GM21619 (cell line): Measurements from ENCODE around the gene PUS7.
"Not testable (repeated sequence)": the region's sequence is repeated elsewhere in the genome, so short reads cannot be mapped to it uniquely, and the experiment has no call there.

ENCODE experiments used
- ATAC-seq: cut with Tn5 transposase; IDR thresholded peaks from one replicate; pipeline ENCODE4 v1.9.1; 2021; ENCODE audit not compliant: unreplicated experiment

Gene PUS7

DNA sequence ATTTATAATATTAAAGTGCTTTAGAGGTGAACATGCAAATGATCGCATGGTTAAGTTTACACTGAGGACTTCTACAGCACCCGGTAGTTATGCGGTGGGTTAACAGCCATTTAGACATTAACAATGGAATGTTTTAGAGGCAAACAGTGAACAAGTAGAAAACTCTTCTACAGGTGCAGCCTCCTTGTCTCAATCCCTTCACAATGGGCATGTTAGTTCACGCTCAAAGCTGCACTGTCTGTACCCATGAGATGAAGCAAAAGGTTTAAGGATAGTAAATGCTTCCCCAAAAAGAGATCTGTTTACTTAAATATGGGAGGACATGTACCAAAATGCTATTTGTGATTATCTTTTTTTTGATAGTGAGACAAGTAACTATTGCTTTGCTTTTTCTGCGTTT lies 25.1 kb downstream of the PUS7 start:
- no peak for ATAC-seq

DNA sequence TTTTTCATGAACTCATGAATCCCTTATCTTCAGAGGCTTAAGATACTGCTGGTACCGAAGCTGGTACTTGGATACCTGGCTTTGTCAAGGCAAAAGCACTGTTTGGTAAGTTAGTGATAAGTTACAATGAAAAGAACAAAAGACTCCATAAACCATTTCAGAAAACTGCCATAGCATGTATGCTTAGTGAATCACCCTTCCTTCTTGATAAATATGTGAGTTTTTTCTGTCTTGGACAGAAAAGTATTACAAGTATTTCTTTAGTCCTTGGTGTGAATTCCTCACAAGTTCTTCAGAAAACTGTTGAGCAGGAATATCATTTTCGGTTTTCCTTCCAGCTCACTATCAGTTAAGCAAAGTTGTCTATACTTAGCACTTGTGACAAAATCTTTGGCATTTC lies 25.6 kb downstream of the PUS7 start:
- ATAC-seq = no peak

DNA sequence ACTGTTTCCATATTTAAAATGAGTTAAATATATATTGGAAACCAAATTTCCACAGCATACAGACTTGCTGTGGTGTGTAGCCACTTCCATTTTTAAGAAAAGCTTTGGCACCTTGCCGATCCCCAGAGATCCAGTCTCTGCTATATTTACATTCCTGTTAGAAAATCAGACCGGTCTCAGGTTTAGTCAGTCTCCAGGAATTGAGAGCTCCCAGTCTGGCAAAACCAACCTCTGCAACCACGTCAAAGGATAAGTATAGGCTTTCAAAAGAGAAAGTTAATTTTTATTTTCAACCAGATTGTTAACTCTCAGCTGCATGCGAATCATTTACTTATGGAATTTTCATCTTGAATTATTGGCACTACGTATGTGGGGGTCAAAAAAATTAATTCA lies 28.2 kb downstream of the PUS7 start:
- ATAC-seq = no peak

DNA sequence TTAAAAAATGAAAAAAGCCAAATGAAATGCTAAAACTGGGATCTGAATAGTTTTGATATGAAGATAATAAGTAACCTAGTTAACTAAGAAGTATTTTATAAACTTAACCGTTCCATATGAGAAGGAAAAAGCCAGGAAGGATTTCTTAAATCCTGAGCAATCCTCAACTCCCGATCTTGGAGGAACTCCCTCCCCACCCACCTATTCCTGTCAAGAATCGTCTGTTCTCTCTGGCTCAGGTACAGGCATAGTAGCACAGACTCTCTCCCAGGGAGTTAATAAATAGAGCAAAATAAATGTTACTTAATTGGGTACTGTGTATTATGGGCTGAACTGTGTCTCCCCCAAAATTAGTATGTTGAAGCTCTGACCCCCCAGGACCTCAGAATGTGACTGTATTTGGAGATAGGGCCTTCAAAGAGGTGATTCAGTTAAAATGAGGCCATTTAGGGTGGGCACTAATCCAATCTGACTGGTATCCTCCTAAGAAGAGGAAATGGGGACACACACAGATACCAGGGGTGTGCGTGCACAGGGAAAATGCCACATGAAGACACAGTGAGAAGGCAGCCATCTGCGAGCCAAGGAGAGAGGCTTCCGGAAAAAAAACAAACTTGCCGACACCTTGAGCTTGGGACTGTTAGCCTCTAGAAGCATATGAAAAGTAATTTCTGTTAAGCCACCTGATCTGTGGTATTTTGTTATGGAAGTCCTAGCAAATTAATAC lies 28.7 kb downstream of the PUS7 start:
- ATAC-seq = no peak

DNA sequence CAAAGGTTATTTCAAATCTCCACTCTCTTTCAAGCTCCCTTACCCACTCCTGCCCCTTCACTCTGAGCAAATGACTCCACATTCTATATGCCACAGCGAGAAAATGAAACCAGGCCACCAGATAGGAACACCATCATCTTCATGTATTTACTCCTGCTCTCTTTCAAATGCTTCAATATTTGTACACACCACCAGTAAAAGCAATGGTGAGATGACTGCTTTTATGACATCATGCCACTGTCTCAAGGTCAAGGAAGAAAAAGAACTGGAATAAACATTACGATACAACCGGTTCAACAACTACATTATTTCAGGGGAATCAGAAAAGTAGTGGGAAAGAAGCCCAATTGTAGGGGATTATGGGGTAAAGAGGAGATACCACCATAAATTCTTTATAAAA lies 32.7 kb downstream of the PUS7 start:
- no peak for ATAC-seq

DNA sequence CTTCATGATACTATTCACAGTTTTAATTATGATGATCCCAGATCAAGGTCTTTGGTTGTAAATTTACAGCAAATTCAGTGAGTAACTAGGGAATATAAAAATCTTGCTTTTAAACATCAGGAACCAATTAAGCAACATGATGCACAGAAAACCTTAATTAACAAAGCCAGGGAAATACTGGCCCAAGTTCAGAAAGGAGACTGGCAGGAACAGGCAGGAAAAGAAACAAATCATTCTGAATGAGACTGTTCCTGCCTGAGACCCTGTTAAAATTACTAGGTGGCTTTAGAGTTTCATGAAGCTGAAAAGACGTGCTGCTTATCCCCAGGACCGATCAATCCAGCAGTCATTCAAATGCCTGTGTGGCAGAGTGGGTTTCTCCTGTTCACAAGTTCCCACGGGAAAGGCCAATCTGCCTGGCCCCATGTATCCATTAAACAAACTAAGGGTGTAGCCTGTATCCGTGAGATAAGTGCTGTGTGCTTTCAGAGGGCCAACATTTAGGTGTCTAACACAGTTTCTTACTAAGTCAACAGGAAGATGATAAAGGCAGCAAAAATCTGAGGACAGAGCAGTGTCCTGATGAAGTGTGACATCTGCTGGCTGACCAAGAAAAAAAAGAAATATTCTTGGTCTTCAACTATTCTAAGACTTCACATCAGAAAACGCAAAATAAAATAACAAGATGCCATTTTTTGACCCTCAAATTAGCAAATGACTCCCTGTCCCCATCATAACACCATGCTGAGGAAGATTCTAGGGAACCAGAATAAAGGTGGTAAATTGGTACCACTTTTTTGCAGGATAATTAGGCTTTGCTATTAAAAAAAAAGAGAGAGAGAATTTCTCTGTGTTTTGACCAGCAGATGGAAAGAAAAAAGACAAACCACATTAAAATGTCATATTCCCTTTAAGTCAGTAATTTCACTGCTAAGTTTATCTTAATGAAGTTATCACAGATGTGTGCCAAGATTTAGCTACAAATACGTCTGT lies 34.2 kb downstream of the PUS7 start:
- no peak for ATAC-seq

DNA sequence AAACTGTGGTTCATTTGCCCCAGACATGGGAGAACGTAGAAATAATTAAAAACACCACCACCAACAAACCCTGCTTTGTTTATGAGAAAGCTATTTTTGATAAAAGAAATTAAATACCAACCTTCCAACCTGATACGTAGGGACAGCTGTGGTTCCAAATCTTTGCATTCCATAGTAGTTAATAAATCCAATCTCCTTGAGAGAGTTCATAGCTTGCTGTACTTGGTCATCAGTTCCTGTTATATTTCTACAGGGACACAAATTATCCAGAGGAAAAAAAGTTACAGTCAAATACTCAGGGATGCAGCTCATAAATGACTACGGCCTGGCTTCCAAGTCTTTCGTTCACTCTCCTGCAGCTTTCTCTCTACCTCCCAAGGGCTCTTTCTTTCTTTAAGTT lies 41.1 kb downstream of the PUS7 start:
- ATAC-seq = no peak

DNA sequence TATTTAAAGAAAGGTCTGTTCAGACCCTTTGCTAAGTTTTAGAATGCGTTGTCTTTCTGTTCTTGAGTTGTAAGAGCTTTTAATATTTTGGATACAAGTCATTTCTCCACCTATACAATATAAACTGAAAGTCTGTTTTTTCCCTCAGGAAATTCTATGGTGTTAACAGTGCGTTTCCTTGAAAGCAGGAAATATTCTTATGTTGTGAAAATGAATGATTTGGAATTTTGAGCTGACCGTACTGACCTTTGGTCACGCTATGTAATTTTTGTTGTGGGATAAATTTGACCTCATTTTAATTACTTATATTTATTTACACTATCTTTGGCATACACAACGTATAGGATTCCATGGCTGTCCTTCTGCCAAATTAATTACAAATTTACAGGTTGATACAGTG lies 43.5 kb downstream of the PUS7 start:
- ATAC-seq = no peak

DNA sequence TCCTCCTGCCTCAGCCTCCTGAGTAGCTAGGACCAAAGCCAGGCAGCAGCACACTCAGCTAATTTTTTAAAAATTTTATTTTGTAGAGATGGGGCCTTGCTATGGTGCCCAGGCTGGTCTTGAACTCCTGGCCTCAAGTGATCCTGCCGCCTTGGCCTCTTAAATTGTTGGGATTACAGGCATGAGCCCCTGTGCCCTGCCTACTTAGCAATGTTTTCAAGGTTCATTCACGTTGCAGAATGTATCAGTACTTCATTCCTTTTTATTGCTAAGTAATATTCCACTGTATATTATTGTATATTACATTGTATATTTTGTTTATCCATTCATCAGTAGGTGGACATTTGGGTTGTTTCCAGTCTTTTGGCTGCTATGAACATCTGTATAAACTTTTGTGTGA lies 44.2 kb downstream of the PUS7 start:
- no peak for ATAC-seq

DNA sequence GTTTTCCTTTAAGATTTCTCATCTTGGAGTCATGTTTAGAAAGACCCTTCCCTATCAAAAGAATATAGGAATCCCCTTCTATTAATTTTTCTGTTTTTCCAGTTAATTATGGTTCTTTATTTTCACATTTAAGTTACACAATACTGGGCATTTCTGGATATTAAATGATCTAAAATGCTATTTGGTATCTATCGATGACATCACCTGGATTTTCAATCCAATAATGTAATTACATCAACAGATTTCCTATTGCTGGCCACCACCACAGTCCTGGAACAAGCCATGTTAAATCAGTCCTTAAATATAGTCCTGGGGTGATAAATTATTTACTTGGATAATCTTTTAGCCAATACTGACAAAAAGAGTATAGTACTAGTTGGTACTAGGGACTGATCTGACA lies 48.0 kb downstream of the PUS7 start:
- ATAC-seq = no peak

DNA sequence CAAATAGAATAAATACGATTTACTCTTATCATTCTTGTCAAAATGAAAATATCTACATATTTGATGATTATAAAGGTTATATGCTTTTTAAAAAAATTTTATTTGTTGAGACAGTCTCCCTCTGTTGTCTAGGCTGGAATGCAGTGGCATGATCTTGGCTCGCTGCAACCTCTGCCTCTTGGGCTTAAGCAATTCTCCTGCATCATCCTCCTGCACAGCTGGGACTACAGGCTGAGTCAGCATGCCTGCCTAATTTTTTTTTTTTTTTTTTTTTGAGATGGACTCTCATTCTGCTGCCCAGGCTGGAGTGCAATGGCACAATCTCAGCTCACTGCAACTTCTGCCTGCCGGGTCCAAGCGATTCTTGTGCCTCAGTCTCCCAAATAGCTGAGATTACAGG lies 48.9 kb downstream of the PUS7 start:
- ATAC-seq = no peak

DNA sequence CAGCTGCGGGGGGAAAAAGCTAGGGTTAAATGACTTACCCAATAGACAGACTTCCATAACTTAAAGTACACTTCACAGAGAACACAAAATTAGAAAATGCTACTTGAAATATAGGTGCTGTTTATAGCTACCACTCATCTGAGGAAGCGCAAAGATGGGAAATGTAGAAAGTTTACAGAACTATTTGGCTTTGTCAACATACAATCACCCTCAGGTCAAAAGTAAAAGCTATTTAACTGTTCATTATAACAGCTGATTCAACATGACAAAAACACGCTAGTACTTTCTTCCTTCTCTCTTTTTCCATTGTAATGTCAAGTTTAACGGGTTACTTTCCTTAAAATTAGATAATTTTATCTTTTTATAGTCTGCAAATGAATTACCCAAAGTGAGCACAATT lies 51.2 kb downstream of the PUS7 start:
- ATAC-seq = no peak

DNA sequence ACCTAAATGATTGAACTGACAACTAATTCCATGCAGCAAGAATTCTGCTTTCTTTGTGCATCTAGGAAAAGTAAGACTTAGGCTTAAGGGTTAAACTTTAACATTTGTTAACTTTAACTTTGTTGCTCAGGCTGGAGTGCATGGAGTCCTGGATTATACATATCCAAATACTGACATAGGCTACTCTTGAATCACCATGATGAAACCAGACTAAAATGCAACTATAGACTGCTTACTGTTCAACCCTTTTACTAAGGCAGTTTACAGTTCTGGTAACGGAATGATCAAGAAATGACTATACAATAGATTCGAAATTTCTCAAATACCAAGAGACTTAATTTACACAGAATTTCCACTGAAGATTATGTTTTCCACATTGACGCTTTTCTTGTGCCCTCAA lies 52.0 kb downstream of the PUS7 start:
- no peak for ATAC-seq

DNA sequence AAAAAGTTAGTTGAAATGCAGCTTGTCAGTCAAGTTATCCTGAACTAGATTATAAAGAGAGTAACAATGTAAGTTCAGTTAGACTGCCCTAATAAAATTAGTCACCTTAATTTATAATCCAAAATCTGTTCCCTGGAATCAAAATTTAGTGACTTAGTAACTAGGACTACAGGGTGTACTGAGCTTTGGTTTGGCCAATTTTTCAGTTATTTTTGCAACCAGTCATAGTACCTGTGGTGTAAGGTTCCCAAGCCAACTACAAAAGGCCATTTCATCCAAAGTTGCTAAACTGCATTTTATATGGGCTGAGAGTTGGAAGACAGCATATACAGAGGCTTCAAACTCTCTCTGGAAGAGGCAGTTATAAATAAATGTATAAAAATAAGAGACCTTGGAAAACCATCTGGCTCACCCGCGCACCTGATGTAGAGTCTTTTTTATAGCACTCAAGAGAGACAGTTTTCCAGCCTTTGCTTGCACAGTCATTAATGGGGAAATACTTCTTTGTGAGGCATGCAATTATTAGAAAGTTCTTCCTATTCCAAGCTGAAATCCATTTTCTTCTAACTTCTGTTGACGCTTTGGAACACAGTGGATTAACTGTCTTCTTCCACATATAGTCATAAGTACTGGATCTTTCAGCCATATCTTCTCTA lies 59.2 kb downstream of the PUS7 start:
- ATAC-seq = no peak

DNA sequence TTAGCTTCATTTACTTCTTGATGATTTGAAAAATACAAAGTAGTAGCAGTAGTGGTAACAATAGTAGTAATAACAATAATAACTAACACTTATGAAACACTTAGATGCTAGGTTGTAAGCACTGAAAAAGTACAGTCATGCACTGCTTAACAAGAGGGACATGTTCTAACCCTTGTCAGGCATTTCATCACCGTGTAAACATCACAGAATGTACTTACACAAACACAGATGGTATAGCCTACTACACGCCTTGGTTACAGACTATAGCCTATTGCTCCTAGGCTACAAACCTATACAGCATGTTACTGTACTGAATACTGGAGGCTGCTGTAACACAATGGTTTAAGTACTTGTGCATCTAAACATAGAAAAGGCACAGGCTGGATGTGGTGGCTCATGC lies 60.6 kb downstream of the PUS7 start:
- no peak for ATAC-seq

DNA sequence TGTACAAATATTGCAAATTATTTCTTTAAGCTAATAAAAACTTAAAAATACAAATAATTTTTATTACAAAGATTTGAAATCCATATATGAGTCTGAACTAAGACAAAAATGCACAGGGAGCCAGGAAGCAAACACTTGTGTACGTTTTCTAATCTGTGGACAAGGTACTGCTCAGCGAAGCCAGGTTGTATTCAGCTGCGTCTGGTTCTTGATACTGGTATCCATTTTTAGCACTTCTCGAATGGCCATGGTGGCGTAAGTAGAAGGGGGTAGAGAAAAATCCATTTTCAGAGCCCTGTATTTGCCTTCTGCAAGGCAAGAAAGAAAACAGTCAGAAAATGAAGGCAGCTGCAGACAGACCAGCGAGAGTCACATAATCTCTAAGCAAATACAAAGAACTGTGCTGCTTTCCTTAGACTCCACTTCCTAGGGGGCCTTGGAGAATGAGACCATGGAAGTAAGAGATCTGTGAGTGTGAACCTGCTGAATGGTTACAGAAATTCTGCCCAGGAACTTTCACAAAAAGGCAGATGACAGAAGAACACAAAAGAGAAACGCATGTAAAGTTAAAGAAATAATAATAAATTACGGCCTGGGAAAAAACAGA lies 64.3 kb downstream of the PUS7 start:
- ATAC-seq = no peak

DNA sequence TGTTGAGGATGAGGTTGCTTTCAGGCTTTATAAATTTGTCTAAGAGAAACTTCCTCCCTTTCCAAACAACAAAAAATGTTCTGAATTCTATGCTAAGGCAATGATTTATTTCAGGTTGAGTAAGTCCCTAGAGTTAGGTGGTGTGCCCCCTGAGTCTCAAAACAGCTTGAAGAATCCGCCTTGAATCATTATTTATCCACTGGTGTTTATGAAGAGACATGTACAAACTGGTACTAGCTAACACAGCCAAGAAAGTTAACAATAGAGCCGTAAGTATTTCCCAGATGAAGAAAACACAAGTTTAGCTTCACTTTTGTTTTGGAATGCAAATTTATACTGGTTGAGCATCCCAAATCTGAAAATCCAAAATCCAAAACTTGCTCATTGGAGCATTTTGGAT lies 67.2 kb downstream of the PUS7 start:
- no peak for ATAC-seq

DNA sequence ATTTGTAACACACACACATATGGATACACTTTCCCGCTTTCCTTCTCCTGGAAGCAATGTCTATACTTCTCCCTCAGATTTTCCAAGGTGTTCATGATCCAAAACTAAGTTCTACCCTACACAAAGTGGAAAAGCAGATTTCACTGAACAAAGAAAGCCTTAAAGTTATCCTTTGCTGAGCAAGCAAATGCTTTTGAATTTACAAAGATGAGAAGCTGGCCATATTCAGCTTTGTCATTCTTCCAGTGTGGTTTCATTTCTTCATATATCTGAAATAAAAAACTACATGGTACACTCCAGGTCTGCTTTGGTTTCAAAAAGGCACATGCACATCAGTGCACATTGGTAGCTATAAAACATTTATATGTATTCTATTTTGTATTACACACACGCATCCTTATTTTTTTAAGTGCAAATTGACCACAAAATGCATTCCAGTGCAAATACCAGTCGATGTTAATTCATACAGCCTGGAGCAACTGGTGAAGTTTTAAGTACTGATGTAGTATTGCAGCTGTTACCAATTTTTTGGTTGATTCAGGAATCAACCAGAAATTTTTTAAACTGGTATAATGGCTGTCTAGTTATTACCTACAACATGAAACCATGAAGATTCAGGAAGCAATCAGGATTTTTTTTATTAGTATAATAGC lies 67.8 kb downstream of the PUS7 start:
- no peak for ATAC-seq

DNA sequence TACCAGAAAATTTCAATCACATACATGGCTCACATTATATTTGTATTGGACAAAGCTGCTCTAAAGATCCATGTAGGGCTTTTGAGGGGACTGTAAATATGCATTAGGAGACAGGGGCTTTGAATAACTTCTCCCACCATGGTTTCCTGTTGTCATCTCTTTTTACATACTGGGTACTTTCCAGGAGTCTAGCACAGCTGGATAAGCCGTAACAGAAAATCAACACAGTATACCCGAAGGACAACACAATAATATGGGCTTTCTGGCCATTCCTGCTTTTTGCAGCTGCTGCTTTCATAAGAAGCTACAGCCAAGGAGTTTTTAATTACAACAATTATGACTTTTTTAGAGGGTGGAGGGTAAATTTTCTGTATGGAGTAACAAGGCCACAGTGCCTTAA lies 70.0 kb downstream of the PUS7 start:
- ATAC-seq = no peak

DNA sequence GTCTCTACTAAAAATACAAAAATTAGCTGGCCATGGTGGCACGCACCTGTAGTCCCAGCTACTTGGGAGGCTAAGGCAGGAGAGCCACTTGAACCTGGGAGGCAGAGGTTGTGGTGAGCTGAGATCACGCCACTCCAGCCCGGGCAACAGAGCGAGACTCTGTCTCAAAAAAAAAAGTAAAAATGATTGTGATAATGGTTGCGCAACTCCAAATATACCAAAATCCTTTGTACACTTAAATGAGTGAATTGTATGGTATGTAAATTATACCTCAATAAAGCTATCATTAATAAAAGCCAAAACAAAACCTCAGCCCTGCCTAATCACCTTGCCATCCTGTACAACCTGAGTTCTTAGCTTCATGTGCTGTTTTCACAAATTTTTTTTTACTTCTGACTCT lies 71.2 kb downstream of the PUS7 start:
- ATAC-seq = not testable (repeated sequence)
